ENCODE measurements around the gene SNED1.

The SNED1 gene

DNA sequence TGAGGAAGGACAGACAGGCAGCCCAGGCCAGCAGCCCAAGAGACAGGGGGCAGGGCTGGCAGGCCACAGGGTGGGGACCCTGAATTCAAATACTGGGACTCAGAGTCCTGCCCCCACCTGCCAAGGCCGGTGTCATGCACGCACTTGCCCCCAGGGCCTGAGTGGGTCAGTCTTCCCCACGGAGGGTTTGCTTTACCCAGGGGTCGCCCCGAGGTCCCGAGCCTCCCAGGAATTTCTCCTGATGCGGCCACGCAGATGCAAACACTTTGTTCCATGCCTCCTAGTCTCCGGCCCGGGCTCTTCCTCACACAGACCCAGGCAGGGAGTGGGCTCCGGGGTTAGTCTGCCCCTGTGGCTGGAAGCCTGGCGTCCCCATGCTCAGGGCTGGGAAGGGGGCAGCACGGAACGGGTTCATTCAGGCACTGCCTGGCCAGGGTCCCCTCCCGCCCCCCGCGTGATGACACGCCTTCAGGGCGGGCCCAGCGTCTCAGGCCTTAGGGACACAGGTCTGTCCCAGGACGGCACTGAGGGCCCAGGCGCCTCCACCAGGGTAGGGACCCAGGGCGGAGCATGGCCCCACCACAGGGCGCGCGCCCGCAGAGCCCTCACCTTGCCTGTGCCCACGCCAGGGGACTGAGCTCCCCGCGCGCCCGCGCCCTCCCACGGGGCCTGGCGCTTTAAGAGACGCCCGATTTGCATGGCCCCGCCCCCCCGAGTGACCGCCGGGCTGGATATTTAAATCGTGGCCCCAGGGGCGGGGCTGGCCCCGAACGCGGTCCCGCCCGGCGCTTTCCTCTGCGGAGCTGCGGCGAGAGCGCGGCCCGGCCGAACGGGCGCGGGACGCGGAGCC is at the start of gene SNED1 (continued):
- TF ChIP-seq, protein P1, sequence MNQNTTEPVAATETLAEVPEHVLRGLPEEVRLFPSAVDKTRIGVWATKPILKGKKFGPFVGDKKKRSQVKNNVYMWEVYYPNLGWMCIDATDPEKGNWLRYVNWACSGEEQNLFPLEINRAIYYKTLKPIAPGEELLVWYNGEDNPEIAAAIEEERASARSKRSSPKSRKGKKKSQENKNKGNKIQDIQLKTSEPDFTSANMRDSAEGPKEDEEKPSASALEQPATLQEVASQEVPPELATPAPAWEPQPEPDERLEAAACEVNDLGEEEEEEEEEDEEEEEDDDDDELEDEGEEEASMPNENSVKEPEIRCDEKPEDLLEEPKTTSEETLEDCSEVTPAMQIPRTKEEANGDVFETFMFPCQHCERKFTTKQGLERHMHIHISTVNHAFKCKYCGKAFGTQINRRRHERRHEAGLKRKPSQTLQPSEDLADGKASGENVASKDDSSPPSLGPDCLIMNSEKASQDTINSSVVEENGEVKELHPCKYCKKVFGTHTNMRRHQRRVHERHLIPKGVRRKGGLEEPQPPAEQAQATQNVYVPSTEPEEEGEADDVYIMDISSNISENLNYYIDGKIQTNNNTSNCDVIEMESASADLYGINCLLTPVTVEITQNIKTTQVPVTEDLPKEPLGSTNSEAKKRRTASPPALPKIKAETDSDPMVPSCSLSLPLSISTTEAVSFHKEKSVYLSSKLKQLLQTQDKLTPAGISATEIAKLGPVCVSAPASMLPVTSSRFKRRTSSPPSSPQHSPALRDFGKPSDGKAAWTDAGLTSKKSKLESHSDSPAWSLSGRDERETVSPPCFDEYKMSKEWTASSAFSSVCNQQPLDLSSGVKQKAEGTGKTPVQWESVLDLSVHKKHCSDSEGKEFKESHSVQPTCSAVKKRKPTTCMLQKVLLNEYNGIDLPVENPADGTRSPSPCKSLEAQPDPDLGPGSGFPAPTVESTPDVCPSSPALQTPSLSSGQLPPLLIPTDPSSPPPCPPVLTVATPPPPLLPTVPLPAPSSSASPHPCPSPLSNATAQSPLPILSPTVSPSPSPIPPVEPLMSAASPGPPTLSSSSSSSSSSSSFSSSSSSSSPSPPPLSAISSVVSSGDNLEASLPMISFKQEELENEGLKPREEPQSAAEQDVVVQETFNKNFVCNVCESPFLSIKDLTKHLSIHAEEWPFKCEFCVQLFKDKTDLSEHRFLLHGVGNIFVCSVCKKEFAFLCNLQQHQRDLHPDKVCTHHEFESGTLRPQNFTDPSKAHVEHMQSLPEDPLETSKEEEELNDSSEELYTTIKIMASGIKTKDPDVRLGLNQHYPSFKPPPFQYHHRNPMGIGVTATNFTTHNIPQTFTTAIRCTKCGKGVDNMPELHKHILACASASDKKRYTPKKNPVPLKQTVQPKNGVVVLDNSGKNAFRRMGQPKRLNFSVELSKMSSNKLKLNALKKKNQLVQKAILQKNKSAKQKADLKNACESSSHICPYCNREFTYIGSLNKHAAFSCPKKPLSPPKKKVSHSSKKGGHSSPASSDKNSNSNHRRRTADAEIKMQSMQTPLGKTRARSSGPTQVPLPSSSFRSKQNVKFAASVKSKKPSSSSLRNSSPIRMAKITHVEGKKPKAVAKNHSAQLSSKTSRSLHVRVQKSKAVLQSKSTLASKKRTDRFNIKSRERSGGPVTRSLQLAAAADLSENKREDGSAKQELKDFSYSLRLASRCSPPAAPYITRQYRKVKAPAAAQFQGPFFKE (tag by site-specific recombination; IDR thresholded peaks at IDR 0.05; ENCODE audit: borderline replicate concordance), result no peak
- no peak for TF ChIP-seq ZNF221 (tag by site-specific recombination; IDR thresholded peaks at IDR 0.05; ENCODE audit: borderline replicate concordance)
- no peak for TF ChIP-seq ZNF560 (tag by site-specific recombination; IDR thresholded peaks at IDR 0.05; ENCODE audit: borderline replicate concordance)
- TF ChIP-seq ZNF423 (tag by site-specific recombination; IDR thresholded peaks at IDR 0.05), result no peak
- TF ChIP-seq PRDM4 (tag by site-specific recombination; IDR thresholded peaks at IDR 0.05), result no peak
- no peak for TF ChIP-seq ZNF2 (tag by site-specific recombination; IDR thresholded peaks at IDR 0.05)
- TF ChIP-seq ZNF132 (tag by site-specific recombination; IDR thresholded peaks at IDR 0.05; ENCODE audit: borderline replicate concordance), result no peak
- TF ChIP-seq ZNF239 (tag by site-specific recombination; IDR thresholded peaks at IDR 0.05), result no peak
- TF ChIP-seq HOXD13 (CRISPR knock-in tag; IDR thresholded peaks at IDR 0.05; ENCODE audit: borderline replicate concordance), result no peak
- no peak for TF ChIP-seq ZNF311 (tag by site-specific recombination; IDR thresholded peaks at IDR 0.05; ENCODE audit: borderline replicate concordance)
- no peak for TF ChIP-seq ZNF146 (tag by site-specific recombination; IDR thresholded peaks at IDR 0.05)
- no peak for TF ChIP-seq ZNF280D (tag by site-specific recombination; IDR thresholded peaks at IDR 0.05)
- TF ChIP-seq ZNF266 (tag by site-specific recombination; IDR thresholded peaks at IDR 0.05; ENCODE audit: low read depth), result no peak
- TF ChIP-seq, protein P2, sequence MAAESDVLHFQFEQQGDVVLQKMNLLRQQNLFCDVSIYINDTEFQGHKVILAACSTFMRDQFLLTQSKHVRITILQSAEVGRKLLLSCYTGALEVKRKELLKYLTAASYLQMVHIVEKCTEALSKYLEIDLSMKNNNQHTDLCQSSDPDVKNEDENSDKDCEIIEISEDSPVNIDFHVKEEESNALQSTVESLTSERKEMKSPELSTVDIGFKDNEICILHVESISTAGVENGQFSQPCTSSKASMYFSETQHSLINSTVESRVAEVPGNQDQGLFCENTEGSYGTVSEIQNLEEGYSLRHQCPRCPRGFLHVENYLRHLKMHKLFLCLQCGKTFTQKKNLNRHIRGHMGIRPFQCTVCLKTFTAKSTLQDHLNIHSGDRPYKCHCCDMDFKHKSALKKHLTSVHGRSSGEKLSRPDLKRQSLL (tag by site-specific recombination; IDR thresholded peaks at IDR 0.05), result no peak
- TF ChIP-seq ZNF776 (tag by site-specific recombination; IDR thresholded peaks at IDR 0.05; ENCODE audit: borderline replicate concordance), result no peak
- no peak for TF ChIP-seq ZNF707 (tag by site-specific recombination; IDR thresholded peaks at IDR 0.05)
- no peak for TF ChIP-seq ZBTB44 (tag by site-specific recombination; IDR thresholded peaks at IDR 0.05)
- TF ChIP-seq, protein P3, sequence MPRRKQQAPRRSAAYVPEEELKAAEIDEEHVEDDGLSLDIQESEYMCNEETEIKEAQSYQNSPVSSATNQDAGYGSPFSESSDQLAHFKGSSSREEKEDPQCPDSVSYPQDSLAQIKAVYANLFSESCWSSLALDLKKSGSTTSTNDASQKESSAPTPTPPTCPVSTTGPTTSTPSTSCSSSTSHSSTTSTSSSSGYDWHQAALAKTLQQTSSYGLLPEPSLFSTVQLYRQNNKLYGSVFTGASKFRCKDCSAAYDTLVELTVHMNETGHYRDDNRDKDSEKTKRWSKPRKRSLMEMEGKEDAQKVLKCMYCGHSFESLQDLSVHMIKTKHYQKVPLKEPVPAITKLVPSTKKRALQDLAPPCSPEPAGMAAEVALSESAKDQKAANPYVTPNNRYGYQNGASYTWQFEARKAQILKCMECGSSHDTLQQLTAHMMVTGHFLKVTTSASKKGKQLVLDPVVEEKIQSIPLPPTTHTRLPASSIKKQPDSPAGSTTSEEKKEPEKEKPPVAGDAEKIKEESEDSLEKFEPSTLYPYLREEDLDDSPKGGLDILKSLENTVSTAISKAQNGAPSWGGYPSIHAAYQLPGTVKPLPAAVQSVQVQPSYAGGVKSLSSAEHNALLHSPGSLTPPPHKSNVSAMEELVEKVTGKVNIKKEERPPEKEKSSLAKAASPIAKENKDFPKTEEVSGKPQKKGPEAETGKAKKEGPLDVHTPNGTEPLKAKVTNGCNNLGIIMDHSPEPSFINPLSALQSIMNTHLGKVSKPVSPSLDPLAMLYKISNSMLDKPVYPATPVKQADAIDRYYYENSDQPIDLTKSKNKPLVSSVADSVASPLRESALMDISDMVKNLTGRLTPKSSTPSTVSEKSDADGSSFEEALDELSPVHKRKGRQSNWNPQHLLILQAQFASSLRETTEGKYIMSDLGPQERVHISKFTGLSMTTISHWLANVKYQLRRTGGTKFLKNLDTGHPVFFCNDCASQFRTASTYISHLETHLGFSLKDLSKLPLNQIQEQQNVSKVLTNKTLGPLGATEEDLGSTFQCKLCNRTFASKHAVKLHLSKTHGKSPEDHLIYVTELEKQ (tag by site-specific recombination; IDR thresholded peaks at IDR 0.05; ENCODE audit: borderline replicate concordance), result no peak
- TF ChIP-seq ZNF24 (tag by site-specific recombination; IDR thresholded peaks at IDR 0.05), result no peak
- no peak for TF ChIP-seq ZNF140 (tag by site-specific recombination; IDR thresholded peaks at IDR 0.05)
